Astrocyte (in vitro differentiated cells and primary cell): ENCODE measurements around the gene ZSWIM2. TPM values are rescaled to one million over a fixed set of nuclear protein-coding genes. Genes with fewer than 3 reads are reported as not detected.

Experiments used
- DNase-seq: peaks from one replicate; pipeline ENCODE4 v3.0.0-alpha.2; 2010; ENCODE audit warnings: low read depth
- FAIRE-seq: peaks from 2 replicates; lab custom pipeline; 2011; peaks lifted over from hg19 to GRCh38; lab: Jason Lieb, UNC
- H2AFZ ChIP-seq: 2 replicates; pipeline ENCODE4 v1.6.0; 2012; ENCODE audit warnings: low read depth, low read length, inconsistent platforms
- H3K27ac ChIP-seq: 2 replicates; pipeline ENCODE4 v1.5.1; 2011; ENCODE audit warnings: low read depth, low read length, inconsistent platforms
- H3K27me3 ChIP-seq: 2 replicates; pipeline ENCODE4 v1.6.0; 2011; ENCODE audit warnings: low read length, inconsistent platforms; ENCODE audit not compliant: insufficient read depth
- H3K36me3 ChIP-seq: 2 replicates; pipeline ENCODE4 v1.5.1; 2011; ENCODE audit warnings: low read length, inconsistent platforms; ENCODE audit not compliant: insufficient read depth
- H3K4me1 ChIP-seq: 2 replicates; pipeline ENCODE4 v1.5.1; 2011; ENCODE audit warnings: low read length, inconsistent platforms; ENCODE audit not compliant: insufficient read depth
- H3K4me2 ChIP-seq: 2 replicates; pipeline ENCODE4 v1.6.0; 2012; ENCODE audit warnings: low read length, inconsistent platforms
- H3K4me3 ChIP-seq: 2 replicates; pipeline ENCODE4 v1.5.1; 2011; ENCODE audit warnings: low read depth, mild to moderate bottlenecking, low read length, inconsistent platforms; ENCODE audit not compliant: insufficient read depth
- H3K79me2 ChIP-seq: 2 replicates; pipeline ENCODE4 v1.6.0; 2012; ENCODE audit warnings: mild to moderate bottlenecking, low read length, inconsistent platforms; ENCODE audit not compliant: insufficient read depth
- H3K9ac ChIP-seq: 2 replicates; pipeline ENCODE4 v1.6.0; 2012; ENCODE audit warnings: mild to moderate bottlenecking, low read length, inconsistent platforms
- H3K9me3 ChIP-seq: 2 replicates; pipeline ENCODE4 v1.5.1; 2012; ENCODE audit warnings: low read depth, mild to moderate bottlenecking, low read length, inconsistent platforms; ENCODE audit not compliant: insufficient read depth
- H4K20me1 ChIP-seq: 2 replicates; pipeline ENCODE4 v1.6.0; 2012; ENCODE audit warnings: low read length, inconsistent platforms; ENCODE audit not compliant: insufficient read depth
- H3K27ac Mint-ChIP-seq: one replicate; pipeline ENCODE4 v1.8.0; 2021; ENCODE audit warnings: mild to moderate bottlenecking, mixed read lengths; ENCODE audit not compliant: unreplicated experiment
- H3K27me3 Mint-ChIP-seq: one replicate; pipeline ENCODE4 v1.8.0; 2021; ENCODE audit warnings: low read depth, mixed read lengths; ENCODE audit not compliant: unreplicated experiment
- H3K36me3 Mint-ChIP-seq: one replicate; pipeline ENCODE4 v1.8.0; 2021; ENCODE audit warnings: low read depth, mixed read lengths; ENCODE audit not compliant: unreplicated experiment
- H3K4me1 Mint-ChIP-seq: one replicate; pipeline ENCODE4 v1.8.0; 2021; ENCODE audit warnings: low read depth, mixed read lengths; ENCODE audit not compliant: unreplicated experiment
- H3K4me3 Mint-ChIP-seq: one replicate; pipeline ENCODE4 v1.8.0; 2021; ENCODE audit warnings: mild to moderate bottlenecking, moderate library complexity, mixed read lengths; ENCODE audit not compliant: unreplicated experiment
- H3K9me3 Mint-ChIP-seq: one replicate; pipeline ENCODE4 v1.8.0; 2021; ENCODE audit warnings: mild to moderate bottlenecking, mixed read lengths; ENCODE audit not compliant: unreplicated experiment
- CTCF ChIP-seq: IDR thresholded peaks from 2 replicates; pipeline ENCODE4 v1.5.1; 2011; ENCODE audit warnings: low read depth, mild to moderate bottlenecking, inconsistent platforms, low read length, moderate library complexity; ENCODE audit not compliant: insufficient read depth
- EZH2 ChIP-seq: IDR thresholded peaks from 2 replicates; pipeline ENCODE4 v1.6.1; 2012; ENCODE audit warnings: mild to moderate bottlenecking, low read length, inconsistent platforms; ENCODE audit not compliant: insufficient read depth
- total RNA-seq: library from RNA; stranded (reverse); gene quantifications from 2 replicates; pipeline ENCODE4 v1.2.1, GENCODE V29; 2021

Gene ZSWIM2
- total RNA-seq, 1 donor from 2014 or later, result not detected

DNA sequence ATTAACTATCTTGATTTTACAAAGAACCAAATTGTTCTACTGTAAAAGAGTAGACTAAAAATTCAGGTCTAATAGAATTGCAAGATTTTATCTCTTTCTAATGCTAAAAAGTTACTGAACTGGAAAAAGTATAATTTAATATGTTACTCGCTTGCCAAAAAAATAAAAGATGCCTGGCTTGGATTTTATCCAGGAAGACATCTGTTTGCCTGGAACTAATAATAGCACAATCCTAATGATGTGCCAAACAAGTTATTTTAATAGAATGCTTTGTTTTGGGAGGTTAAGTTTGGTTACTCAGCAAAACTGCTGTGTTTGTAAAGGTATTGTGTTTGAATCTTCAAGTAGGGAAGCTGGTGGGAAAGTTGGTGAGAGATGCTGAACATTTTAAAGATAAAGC, 19.4 kb upstream of the ZSWIM2 start:
- FAIRE-seq, result no peak
- no peak overlapping the region for H3K9ac ChIP-seq
- H2AFZ ChIP-seq, result no peak overlapping the region
- Mint-ChIP-seq H3K4me3 (no peak overlapping the region), H3K36me3 (no peaks in the 10 kb centered on the region), H3K4me1 (no peaks in the 10 kb centered on the region), H3K27me3 (no peaks in the 10 kb centered on the region), H3K27ac (no peak overlapping the region), H3K9me3 (no peaks in the 10 kb centered on the region)
- H3K4me3 ChIP-seq, result no peak overlapping the region
- no peaks in the 10 kb centered on the region for H3K36me3 ChIP-seq
- H3K4me2 ChIP-seq, result no peak overlapping the region
- H3K4me1 ChIP-seq, result no peaks in the 10 kb centered on the region
- H3K79me2 ChIP-seq, result no peaks in the 10 kb centered on the region
- TF ChIP-seq CTCF (no peak), EZH2 (no peak)
- peak; percentile 8 for DNase-seq
- H3K27me3 ChIP-seq, result no peaks in the 10 kb centered on the region
- no peak overlapping the region for H3K27ac ChIP-seq
- no peaks in the 10 kb centered on the region for H3K9me3 ChIP-seq
- H4K20me1 ChIP-seq, result no peaks in the 10 kb centered on the region

- no peak overlapping the region for H3K4me3 ChIP-seq
- peak; percentile 89 for FAIRE-seq
Observed at GRCh38 chr2:186862869-186863709, 14.1 kb upstream of the ZSWIM2 start.

More at GRCh38 chr2:186862869-186863709, 14.1 kb upstream of the ZSWIM2 start:
- Mint-ChIP-seq H3K27ac (no peak overlapping the region), H3K4me1 (no peaks in the 10 kb centered on the region), H3K4me3 (no peak overlapping the region), H3K36me3 (no peaks in the 10 kb centered on the region), H3K9me3 (no peaks in the 10 kb centered on the region), H3K27me3 (no peaks in the 10 kb centered on the region)
- H3K4me1 ChIP-seq, result no peaks in the 10 kb centered on the region
- no peaks in the 10 kb centered on the region for H3K36me3 ChIP-seq
- no peaks in the 10 kb centered on the region for H3K27me3 ChIP-seq
- no peaks in the 10 kb centered on the region for H3K79me2 ChIP-seq
- H4K20me1 ChIP-seq, result no peaks in the 10 kb centered on the region
- no peak overlapping the region for H3K9ac ChIP-seq
- H3K27ac ChIP-seq, result no peak overlapping the region
- H2AFZ ChIP-seq, result no peak overlapping the region
- DNase-seq, result peak; percentile 9
- no peak overlapping the region for H3K4me2 ChIP-seq
- TF ChIP-seq EZH2, result no peak
- TF ChIP-seq CTCF, result peak; percentile 71
- H3K9me3 ChIP-seq, result no peaks in the 10 kb centered on the region
